Parathyroid adenoma (tissue), 2 donors: ENCODE results near the gene PIGN.

ENCODE experiments used
- H2AFZ ChIP-seq: fragments of 300-600 bp; sonication (generic); one replicate; pipeline ENCODE4 v1.7.0; 2017; ENCODE audit warnings: antibody characterized with exemption, mild to moderate bottlenecking
- H3K27ac ChIP-seq: fragments of 300-600 bp; sonication (generic); one replicate; pipeline ENCODE4 v1.7.0; 2017
- H3K27me3 ChIP-seq: fragments of 300-600 bp; sonication (generic); one replicate; pipeline ENCODE4 v1.7.0; 2017; ENCODE audit warnings: low read length; ENCODE audit not compliant: control insufficient read depth, insufficient read depth
- H3K36me3 ChIP-seq: fragments of 300-600 bp; sonication (generic); one replicate; pipeline ENCODE4 v1.7.0; 2017; ENCODE audit warnings: low read length; ENCODE audit not compliant: control insufficient read depth, insufficient read depth
- H3K4me1 ChIP-seq: fragments of 300-600 bp; sonication (generic); one replicate; pipeline ENCODE4 v1.7.0; 2017; ENCODE audit warnings: control low read depth
- H3K4me2 ChIP-seq: fragments of 300-600 bp; sonication (generic); one replicate; pipeline ENCODE4 v1.7.0; 2017; ENCODE audit warnings: low read length
- H3K4me3 ChIP-seq: fragments of 300-600 bp; sonication (generic); one replicate; pipeline ENCODE4 v1.7.0; 2017; ENCODE audit warnings: low read depth, low read length
- H3K79me2 ChIP-seq: fragments of 300-600 bp; sonication (generic); one replicate; pipeline ENCODE4 v1.7.0; 2017; ENCODE audit warnings: control low read depth
- H3K9ac ChIP-seq: fragments of 300-600 bp; sonication (generic); one replicate; pipeline ENCODE4 v1.7.0; 2017; ENCODE audit warnings: mild to moderate bottlenecking
- H3K9me3 ChIP-seq: fragments of 300-600 bp; sonication (generic); one replicate; pipeline ENCODE4 v1.7.0; 2017; ENCODE audit warnings: low read length; ENCODE audit not compliant: control insufficient read depth
- CTCF ChIP-seq: fragments of 300-600 bp; sonication (generic); IDR thresholded peaks from one replicate; pipeline ENCODE4 v1.7.0; 2017; ENCODE audit warnings: antibody characterized with exemption, mild to moderate bottlenecking
- donor health status: primary hyperparathyroidism.

PIGN gene

DNA sequence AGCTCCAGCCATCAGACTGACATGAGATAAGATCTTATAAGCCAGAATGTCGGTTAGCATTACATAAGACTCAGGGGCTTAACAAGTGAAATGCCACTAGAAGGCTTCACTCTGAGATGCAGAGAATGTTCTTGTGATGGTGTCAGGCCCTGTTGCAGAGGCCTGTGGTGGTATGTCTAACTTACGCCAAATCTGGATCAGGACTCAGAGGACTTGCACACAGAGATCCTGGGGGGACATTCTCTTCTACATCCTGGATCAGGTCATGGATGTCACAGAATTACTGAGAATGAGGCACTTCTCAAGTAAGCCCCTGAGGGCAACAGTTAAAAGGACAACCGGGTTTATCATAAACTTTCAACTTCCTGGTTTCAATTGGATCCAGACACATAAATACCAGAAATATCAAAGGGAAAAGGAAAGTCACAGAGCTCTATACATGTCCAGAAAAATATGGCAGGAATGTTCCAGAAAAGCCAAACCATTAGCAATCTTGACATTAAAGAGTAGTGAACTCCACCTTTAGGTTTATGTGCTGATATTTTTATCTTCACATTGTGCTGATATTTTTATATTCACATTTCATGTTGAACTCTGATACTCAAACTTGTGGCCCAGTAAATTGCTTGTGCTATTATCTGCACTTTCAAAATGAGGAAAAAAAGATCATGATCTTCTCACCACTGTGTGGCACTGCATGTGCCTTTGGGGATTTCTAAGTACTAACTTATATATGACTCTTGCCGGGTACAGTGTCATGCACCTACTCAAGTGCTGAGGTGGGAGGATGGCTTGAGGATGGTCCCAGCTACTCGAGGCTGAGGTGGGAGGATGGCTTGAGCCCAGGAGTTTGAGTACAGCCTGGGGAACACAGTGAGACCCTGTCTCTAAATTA, 156.5 kb downstream of the PIGN start:
- Histone ChIP-seq H3K36me3 (no peaks in the 10 kb centered on the region), H3K4me1 (no peaks in the 10 kb centered on the region), H3K27ac (no peak overlapping the region), H3K9ac (no peak overlapping the region), H3K27me3 (no peaks in the 10 kb centered on the region), H3K4me2 (no peak overlapping the region), H3K79me2 (no peaks in the 10 kb centered on the region), H3K4me3 (no peak overlapping the region), H2AFZ (no peak overlapping the region), H3K9me3 (no peaks in the 10 kb centered on the region)
- no peak for TF ChIP-seq CTCF

- Histone ChIP-seq H3K4me1 (no peaks in the 10 kb centered on the region), H3K27ac (no peak overlapping the region), H3K27me3 (no peaks in the 10 kb centered on the region), H3K36me3 (no peaks in the 10 kb centered on the region), H3K9me3 (no peaks in the 10 kb centered on the region), H3K4me3 (no peak overlapping the region), H3K79me2 (no peaks in the 10 kb centered on the region), H3K9ac (no peak overlapping the region), H2AFZ (no peak overlapping the region), H3K4me2 (no peak overlapping the region)
- no peak for TF ChIP-seq CTCF
Observed at GRCh38 chr18:62028715-62029114, 158.1 kb downstream of the PIGN start.

- Histone ChIP-seq H3K27ac (no peak overlapping the region), H3K9ac (no peak overlapping the region), H3K4me2 (no peak overlapping the region), H2AFZ (no peak overlapping the region), H3K36me3 (no peaks in the 10 kb centered on the region), H3K9me3 (no peaks in the 10 kb centered on the region), H3K4me3 (no peak overlapping the region), H3K4me1 (no peaks in the 10 kb centered on the region), H3K27me3 (no peaks in the 10 kb centered on the region), H3K79me2 (no peaks in the 10 kb centered on the region)
- no peak for TF ChIP-seq CTCF
Observed at GRCh38 chr18:62027914-62028520, 158.8 kb downstream of the PIGN start.

DNA sequence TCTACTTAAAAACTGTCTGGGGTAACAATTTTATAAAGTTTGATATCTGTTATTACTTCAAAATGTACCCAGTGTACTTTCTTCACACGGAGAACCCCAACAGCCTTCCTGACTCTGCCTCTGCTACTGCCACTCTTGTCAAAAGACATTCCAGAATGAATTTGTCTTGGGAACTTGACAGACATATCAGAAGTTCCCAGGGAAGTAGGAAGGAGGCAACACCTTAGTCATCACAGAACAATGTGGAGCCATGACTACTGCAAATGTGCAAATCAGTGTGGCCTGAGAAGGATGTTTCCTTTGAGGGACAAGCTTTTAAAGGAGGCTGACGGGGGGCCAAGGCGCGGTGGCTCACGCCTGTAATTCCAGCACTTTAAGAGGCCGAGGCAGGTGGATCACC, 160.3 kb downstream of the PIGN start:
- no peak overlapping the region for H3K9ac ChIP-seq
- no peaks in the 10 kb centered on the region for H3K36me3 ChIP-seq
- no peak overlapping the region for H3K27ac ChIP-seq
- H2AFZ ChIP-seq, result no peak overlapping the region
- no peaks in the 10 kb centered on the region for H3K4me1 ChIP-seq
- no peaks in the 10 kb centered on the region for H3K27me3 ChIP-seq
- no peaks in the 10 kb centered on the region for H3K9me3 ChIP-seq
- no peak for TF ChIP-seq CTCF
- no peaks in the 10 kb centered on the region for H3K79me2 ChIP-seq
- H3K4me3 ChIP-seq, result no peak overlapping the region
- H3K4me2 ChIP-seq, result no peak overlapping the region
